Measurements from ENCODE around the gene SMC1A. TPM values are rescaled to one million over a fixed set of nuclear protein-coding genes. Genes with fewer than 3 reads are reported as not detected.

Gene SMC1A
- total RNA-seq, 1 experiment from 2014 or later = 162 TPM

- ChIA-PET CTCF (no interaction called here), POLR2A (ENCODE audit: unreplicated experiment) (no interaction called here)
- no peak overlapping the region for H3K27ac ChIP-seq
- no peaks in the 10 kb centered on the region for H3K27me3 ChIP-seq (ENCODE audit: insufficient read depth, low read depth)
- no peak for DNase-seq
- no peaks in the 10 kb centered on the region for H3K9me2 ChIP-seq (ENCODE audit: insufficient read depth)
- H3F3A ChIP-seq (ENCODE audit: insufficient read depth, low read depth) = no peaks in the 10 kb centered on the region
- H4K20me1 ChIP-seq (ENCODE audit: insufficient read depth) = no peaks in the 10 kb centered on the region
- intact Hi-C loops (cut with micrococcal nuclease; ENCODE audit: unreplicated experiment) = no loop called here
- no peak for TF ChIP-seq EZH2 (IDR thresholded peaks at IDR 0.05; ENCODE audit: low read depth)
- no peak for TF ChIP-seq CTCF (conservative IDR thresholded peaks at IDR 0.05)
- BruUV-seq (replicated peaks) = no TSS peak
- no peaks in the 10 kb centered on the region for H3K9me3 ChIP-seq (ENCODE audit: insufficient read depth, low read depth)
- no peak overlapping the region for H3K4me3 ChIP-seq
- H2AFZ ChIP-seq = no peak overlapping the region
- H3K36me3 ChIP-seq (ENCODE audit: low read depth) = no peaks in the 10 kb centered on the region
- no peaks in the 10 kb centered on the region for H3K4me1 ChIP-seq (replicated peaks; ENCODE audit: insufficient read depth)
- no peak overlapping the region for H3K4me2 ChIP-seq
- no peaks in the 10 kb centered on the region for H3K79me2 ChIP-seq (ENCODE audit: low read depth)
Observed at GRCh38 chrX:53449632-53450031, 27.2 kb upstream of the SMC1A start.

- CTCF ChIA-PET = no interaction called here
- Histone ChIP-seq H3K27ac (no peak overlapping the region), H4K20me1 (ENCODE audit: insufficient read depth) (no peaks in the 10 kb centered on the region), H3K9me2 (ENCODE audit: insufficient read depth) (no peaks in the 10 kb centered on the region), H3K27me3 (ENCODE audit: insufficient read depth, low read depth) (no peaks in the 10 kb centered on the region), H3K4me3 (no peak overlapping the region), H3F3A (ENCODE audit: insufficient read depth, low read depth) (no peaks in the 10 kb centered on the region), H3K36me3 (ENCODE audit: low read depth) (no peaks in the 10 kb centered on the region), H2AFZ (no peak overlapping the region), H3K4me1 (replicated peaks; ENCODE audit: insufficient read depth) (no peaks in the 10 kb centered on the region), H3K79me2 (ENCODE audit: low read depth) (no peaks in the 10 kb centered on the region), H3K4me2 (no peak overlapping the region), H3K9me3 (ENCODE audit: insufficient read depth, low read depth) (no peaks in the 10 kb centered on the region)
- intact Hi-C loops (cut with micrococcal nuclease; ENCODE audit: unreplicated experiment) = loop anchor here (2.0 kb wide), 1 partner anchor 131 kb away; no protein-coding TSS in a partner anchor
- no peak for TF ChIP-seq EZH2 (IDR thresholded peaks at IDR 0.05; ENCODE audit: low read depth)
- TF ChIP-seq CTCF (conservative IDR thresholded peaks at IDR 0.05) = no peak
- no peak for DNase-seq
- BruUV-seq (replicated peaks) = no TSS peak
- POLR2A ChIA-PET (ENCODE audit: unreplicated experiment) = interaction anchor here (0.7 kb wide), 1 partner anchor 1083 kb away, joined by 4 read pairs; the partner anchor contains the start of gene GNL3L
Observed at GRCh38 chrX:53447441-53447840, 25.0 kb upstream of the SMC1A start.

GRCh38 chrX:53445977-53446376, 23.5 kb upstream of the SMC1A start:
- H4K20me1 ChIP-seq (ENCODE audit: insufficient read depth) = no peaks in the 10 kb centered on the region
- H3K4me1 ChIP-seq (replicated peaks; ENCODE audit: insufficient read depth) = no peaks in the 10 kb centered on the region
- H3F3A ChIP-seq (ENCODE audit: insufficient read depth, low read depth) = no peaks in the 10 kb centered on the region
- no peaks in the 10 kb centered on the region for H3K9me3 ChIP-seq (ENCODE audit: insufficient read depth, low read depth)
- no peaks in the 10 kb centered on the region for H3K79me2 ChIP-seq (ENCODE audit: low read depth)
- H3K4me2 ChIP-seq = no peak overlapping the region
- no peak overlapping the region for H2AFZ ChIP-seq
- no TSS peak for BruUV-seq (replicated peaks)
- POLR2A ChIA-PET (ENCODE audit: unreplicated experiment) = interaction anchor here (0.6 kb wide), 1 partner anchor 21 kb away, joined by 4 read pairs; no protein-coding TSS in a partner anchor
- DNase-seq = peak in 1 of 2 experiments; percentile 47
- H3K36me3 ChIP-seq (ENCODE audit: low read depth) = no peaks in the 10 kb centered on the region
- H3K27me3 ChIP-seq (ENCODE audit: insufficient read depth, low read depth) = no peaks in the 10 kb centered on the region
- no peak for TF ChIP-seq EZH2 (IDR thresholded peaks at IDR 0.05; ENCODE audit: low read depth)
- TF ChIP-seq CTCF (conservative IDR thresholded peaks at IDR 0.05) = peak; percentile 48
- H3K4me3 ChIP-seq = no peak overlapping the region
- no peaks in the 10 kb centered on the region for H3K9me2 ChIP-seq (ENCODE audit: insufficient read depth)
- CTCF ChIA-PET = interaction anchor here (0.7 to 1.5 kb wide), 4 partner anchors 17 to 183 kb away, joined by 3 to 26 read pairs (median 6); no protein-coding TSS in a partner anchor
- H3K27ac ChIP-seq = no peak overlapping the region
- intact Hi-C loops (cut with micrococcal nuclease; ENCODE audit: unreplicated experiment) = loop anchor here (2.0 kb wide), 1 partner anchor 129 kb away; no protein-coding TSS in a partner anchor

Measured in PC-9 (cell line).